HG03354 (cell line): ENCODE measurements around the gene PRDM5.
"Not testable (repeated sequence)": the region's sequence is repeated elsewhere in the genome, so short reads cannot be mapped to it uniquely, and the experiment has no call there.

Experiments used
- ATAC-seq: cut with Tn5 transposase; IDR thresholded peaks from one replicate; pipeline ENCODE4 v1.9.1; 2021; ENCODE audit warnings: mild to moderate bottlenecking; ENCODE audit not compliant: unreplicated experiment, poor library complexity, severe bottlenecking

PRDM5 gene

GRCh38 chr4:120680647-120681228 lies 241.8 kb downstream of the PRDM5 start:
- no peak for ATAC-seq

- no peak for ATAC-seq
Observed at GRCh38 chr4:120673696-120674095, 248.8 kb downstream of the PRDM5 start.

GRCh38 chr4:120672558-120673147 lies 249.9 kb downstream of the PRDM5 start:
- ATAC-seq, result no peak

- no peak for ATAC-seq
Observed at GRCh38 chr4:120672076-120672475, 250.4 kb downstream of the PRDM5 start.

- ATAC-seq, result no peak
Observed at GRCh38 chr4:120671538-120671937, 251.0 kb downstream of the PRDM5 start.

GRCh38 chr4:120667102-120667501 lies 255.4 kb downstream of the PRDM5 start:
- ATAC-seq, result no peak

- ATAC-seq, result no peak
Observed at GRCh38 chr4:120664851-120665250, 257.7 kb downstream of the PRDM5 start.

- ATAC-seq, result no peak
Observed at GRCh38 chr4:120659616-120660170, 262.8 kb downstream of the PRDM5 start.

- ATAC-seq, result no peak
Observed at GRCh38 chr4:120658772-120659171, 263.8 kb downstream of the PRDM5 start.

GRCh38 chr4:120653804-120654573 lies 268.5 kb downstream of the PRDM5 start:
- ATAC-seq, result no peak

- ATAC-seq, result not testable (repeated sequence)
Observed at GRCh38 chr4:120648336-120648735, 274.2 kb downstream of the PRDM5 start.
